Measurements from ENCODE around the gene SNCAIP.
"Not testable (repeated sequence)": the region's sequence is repeated elsewhere in the genome, so short reads cannot be mapped to it uniquely, and the experiment has no call there.

The SNCAIP gene

DNA sequence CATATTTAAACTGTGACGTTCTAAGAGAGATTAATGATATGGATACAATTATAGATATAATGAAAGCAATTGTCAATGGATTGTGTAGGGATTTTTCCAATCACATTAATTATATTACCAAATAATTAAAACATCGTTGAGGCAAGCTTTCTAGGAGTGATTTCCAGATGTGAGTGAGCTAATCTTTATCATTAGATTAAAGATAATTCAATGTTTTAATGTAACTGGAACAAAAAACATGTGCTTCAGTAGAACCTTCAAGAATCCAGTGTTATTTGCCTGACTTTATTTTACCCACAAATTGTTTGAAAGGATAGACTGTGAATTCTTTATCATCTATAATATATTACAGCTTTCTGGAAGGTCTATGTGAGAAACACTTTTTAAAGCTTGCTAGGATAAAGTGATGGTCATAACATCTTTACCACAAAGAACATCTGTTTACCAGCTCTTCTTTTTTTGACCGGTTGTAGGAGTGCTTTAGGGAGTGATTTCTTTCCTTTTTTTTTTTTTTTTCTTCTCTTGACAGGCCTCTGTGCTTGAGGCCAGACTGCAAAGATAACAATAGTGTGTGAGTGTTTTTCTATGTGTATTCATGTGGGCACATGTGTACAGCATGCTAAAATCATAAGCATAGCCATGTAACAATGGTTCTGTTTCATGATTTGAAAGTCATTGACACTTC, 35.0 kb downstream of the SNCAIP start:
- H3K4me1 ChIP-seq, result no peaks in the 10 kb centered on the region
- H3K9me3 ChIP-seq, result no peaks in the 10 kb centered on the region
- no peak for DNase-seq
- H3K36me3 ChIP-seq, result no peaks in the 10 kb centered on the region
- no peak overlapping the region for H3K4me3 ChIP-seq (ENCODE audit: low read depth, low read length)
- H3K27me3 ChIP-seq, result peaks cover 10% of the 10 kb centered on the region; the same call in 1 of the 2 replicates
- TF ChIP-seq, protein P1, sequence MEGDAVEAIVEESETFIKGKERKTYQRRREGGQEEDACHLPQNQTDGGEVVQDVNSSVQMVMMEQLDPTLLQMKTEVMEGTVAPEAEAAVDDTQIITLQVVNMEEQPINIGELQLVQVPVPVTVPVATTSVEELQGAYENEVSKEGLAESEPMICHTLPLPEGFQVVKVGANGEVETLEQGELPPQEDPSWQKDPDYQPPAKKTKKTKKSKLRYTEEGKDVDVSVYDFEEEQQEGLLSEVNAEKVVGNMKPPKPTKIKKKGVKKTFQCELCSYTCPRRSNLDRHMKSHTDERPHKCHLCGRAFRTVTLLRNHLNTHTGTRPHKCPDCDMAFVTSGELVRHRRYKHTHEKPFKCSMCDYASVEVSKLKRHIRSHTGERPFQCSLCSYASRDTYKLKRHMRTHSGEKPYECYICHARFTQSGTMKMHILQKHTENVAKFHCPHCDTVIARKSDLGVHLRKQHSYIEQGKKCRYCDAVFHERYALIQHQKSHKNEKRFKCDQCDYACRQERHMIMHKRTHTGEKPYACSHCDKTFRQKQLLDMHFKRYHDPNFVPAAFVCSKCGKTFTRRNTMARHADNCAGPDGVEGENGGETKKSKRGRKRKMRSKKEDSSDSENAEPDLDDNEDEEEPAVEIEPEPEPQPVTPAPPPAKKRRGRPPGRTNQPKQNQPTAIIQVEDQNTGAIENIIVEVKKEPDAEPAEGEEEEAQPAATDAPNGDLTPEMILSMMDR (IDR thresholded peaks at IDR 0.05; ENCODE audit: low read depth, low read length), result no peak

DNA sequence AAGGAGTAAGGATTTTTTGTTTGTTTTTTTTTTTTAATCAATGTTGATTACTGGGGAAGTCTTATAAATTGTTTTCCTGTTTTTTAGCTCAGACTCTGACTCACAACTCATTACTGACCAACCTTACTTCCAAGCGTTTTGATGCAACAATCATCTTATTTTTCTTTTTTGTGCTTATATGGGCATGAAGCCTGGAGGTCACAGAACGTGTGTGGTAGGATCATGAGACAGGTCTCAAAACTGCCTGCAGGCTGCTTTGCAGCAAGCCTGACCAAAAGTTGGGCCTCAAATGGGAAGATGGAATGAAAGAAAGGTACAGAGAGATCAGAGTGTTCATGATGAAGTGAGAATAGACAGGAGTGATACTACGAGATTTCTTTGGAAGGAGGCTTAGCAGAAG, 38.5 kb downstream of the SNCAIP start:
- Histone ChIP-seq H3K4me3 (ENCODE audit: low read depth, low read length) (no peak overlapping the region), H3K27me3 (peaks cover 3% of the 10 kb centered on the region; the same call in 1 of the 2 replicates), H3K9me3 (no peaks in the 10 kb centered on the region), H3K4me1 (no peaks in the 10 kb centered on the region), H3K36me3 (no peaks in the 10 kb centered on the region)
- DNase-seq, result no peak
- TF ChIP-seq, protein P1 (IDR thresholded peaks at IDR 0.05; ENCODE audit: low read depth, low read length), result no peak

DNA sequence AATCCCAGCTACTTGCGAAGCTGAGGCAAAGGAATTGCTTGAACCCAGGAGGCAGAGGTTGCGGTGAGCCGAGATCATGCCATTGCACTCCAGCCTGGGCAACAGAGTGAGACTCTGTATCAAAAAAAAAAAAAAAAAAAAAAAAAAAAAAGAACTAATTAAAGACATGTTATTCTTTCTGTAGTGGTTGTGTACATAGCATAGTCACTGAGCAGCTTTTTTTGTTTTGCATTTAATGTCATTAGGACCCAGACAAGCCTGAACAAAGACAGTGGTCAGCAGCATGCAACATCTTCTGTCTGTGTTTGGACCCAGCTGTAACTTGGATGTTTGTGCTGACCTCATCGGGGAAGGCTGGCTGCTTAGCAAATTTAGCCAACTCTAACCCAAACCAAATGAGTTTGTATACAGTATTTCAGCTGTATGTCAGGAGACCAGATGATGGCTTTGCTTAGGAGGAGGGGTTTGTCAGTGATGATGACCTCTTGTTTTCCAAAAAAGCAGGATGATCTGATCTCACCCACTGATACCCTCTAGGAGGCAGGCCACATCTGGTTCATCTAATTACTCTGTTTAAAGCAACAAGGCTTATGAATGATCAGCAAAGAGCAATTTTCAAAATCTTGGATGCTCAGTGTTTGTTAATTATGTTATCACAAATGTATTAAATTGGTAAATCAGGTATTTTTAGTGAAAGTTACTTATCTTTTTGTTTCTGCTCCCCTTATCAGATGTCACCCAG, 39.5 kb downstream of the SNCAIP start:
- Histone ChIP-seq H3K4me3 (ENCODE audit: low read depth, low read length) (no peak overlapping the region), H3K36me3 (no peaks in the 10 kb centered on the region), H3K4me1 (no peaks in the 10 kb centered on the region), H3K9me3 (no peaks in the 10 kb centered on the region), H3K27me3 (peaks cover 3% of the 10 kb centered on the region; the same call in 1 of the 2 replicates)
- TF ChIP-seq, protein P1 (IDR thresholded peaks at IDR 0.05; ENCODE audit: low read depth, low read length), result no peak
- no peak for DNase-seq

DNA sequence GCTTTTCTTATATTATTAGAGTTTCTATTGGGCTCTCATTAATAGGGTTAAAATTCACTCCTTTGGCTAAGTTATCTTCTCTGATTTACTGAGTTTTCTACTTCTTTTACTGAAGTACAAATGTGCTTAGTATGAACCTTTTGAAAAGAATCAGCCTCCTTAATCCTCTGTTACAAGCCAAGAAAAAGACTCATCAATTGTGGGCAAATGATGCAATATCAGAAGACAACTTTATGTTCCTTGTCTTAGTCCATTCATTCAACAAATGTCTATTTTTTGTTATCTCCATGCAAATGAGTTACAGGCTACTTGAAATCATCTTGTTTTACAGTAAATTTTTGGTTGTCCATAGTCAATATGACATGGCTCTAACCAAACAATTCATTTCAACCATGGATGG, 40.3 kb downstream of the SNCAIP start:
- TF ChIP-seq, protein P1 (IDR thresholded peaks at IDR 0.05; ENCODE audit: low read depth, low read length), result no peak
- Histone ChIP-seq H3K36me3 (no peaks in the 10 kb centered on the region), H3K4me3 (ENCODE audit: low read depth, low read length) (no peak overlapping the region), H3K4me1 (no peaks in the 10 kb centered on the region), H3K27me3 (peaks cover 3% of the 10 kb centered on the region; the same call in 1 of the 2 replicates), H3K9me3 (no peaks in the 10 kb centered on the region)
- no peak for DNase-seq

DNA sequence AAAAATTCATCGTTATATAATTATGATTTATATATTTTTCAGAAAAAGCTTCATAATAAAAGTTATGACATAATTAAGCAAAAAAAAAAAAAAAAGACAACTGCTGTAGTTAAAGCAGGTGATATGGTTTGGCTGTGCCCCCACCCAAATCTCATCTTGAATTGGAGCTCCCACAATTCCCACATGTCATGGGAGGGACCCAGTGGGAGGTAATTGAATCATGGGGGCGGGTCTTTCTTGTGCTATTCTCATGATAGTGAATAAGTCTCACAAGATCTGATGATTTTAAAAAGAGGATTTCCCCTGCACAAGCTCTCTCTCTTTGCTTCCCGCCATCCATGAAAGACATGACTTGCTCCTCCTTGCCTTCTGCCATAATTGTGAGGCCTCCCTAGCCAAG, 41.3 kb downstream of the SNCAIP start:
- not testable (repeated sequence) for H3K36me3 ChIP-seq; DNase-seq; H3K4me3 ChIP-seq (ENCODE audit: low read depth, low read length); H3K4me1 ChIP-seq; H3K27me3 ChIP-seq; H3K9me3 ChIP-seq

DNA sequence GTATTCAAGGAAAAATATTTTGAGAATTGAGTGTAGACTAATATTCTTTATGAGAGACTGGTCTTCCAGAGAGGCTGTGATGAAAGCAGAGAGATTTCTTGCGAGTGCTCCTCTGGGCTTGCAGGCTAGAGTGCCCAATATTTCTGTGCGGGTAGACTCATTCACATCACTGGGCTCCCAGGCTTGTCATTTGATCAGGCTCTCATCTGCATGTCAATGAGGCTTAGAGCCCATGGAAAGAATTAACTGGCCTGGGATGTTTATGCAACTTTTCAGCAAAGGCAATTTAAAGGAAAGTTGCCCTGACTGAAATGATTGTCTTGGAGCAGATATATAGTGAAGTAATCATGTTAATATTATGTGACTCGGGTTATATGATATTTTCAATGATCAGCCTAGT, 42.3 kb downstream of the SNCAIP start:
- H3K4me3 ChIP-seq (ENCODE audit: low read depth, low read length), result no peak overlapping the region
- no peak for DNase-seq

More for the DNA sequence above, 42.3 kb downstream of the SNCAIP start:
- no peaks in the 10 kb centered on the region for H3K4me1 ChIP-seq
- H3K9me3 ChIP-seq, result no peaks in the 10 kb centered on the region
- no peaks in the 10 kb centered on the region for H3K36me3 ChIP-seq
- H3K27me3 ChIP-seq, result no peaks in the 10 kb centered on the region
- TF ChIP-seq, protein P1 (IDR thresholded peaks at IDR 0.05; ENCODE audit: low read depth, low read length), result no peak
